GM10266 (cell line): ENCODE measurements around the gene SLC37A3.
A peak's percentile ranks its signal among the peaks of the same experiment; 100 is the strongest.
"Not testable (repeated sequence)": the region's sequence is repeated elsewhere in the genome, so short reads cannot be mapped to it uniquely, and the experiment has no call there.

Experiments used
- DNase-seq: peaks from one replicate; pipeline ENCODE4 v3.0.0; 2012; ENCODE audit errors: extremely low spot score
- TF ChIP-seq, protein P1 (sequence below): IDR thresholded peaks from 2 replicates; pipeline ENCODE4 v1.5.1; 2012; ENCODE audit warnings: mild to moderate bottlenecking, low read depth; ENCODE audit not compliant: control insufficient read depth, insufficient read depth; ENCODE audit errors: missing control alignments

Gene SLC37A3

GRCh38 chr7:140348161-140348849 lies 50.0 kb downstream of the SLC37A3 start:
- TF ChIP-seq, protein P1, sequence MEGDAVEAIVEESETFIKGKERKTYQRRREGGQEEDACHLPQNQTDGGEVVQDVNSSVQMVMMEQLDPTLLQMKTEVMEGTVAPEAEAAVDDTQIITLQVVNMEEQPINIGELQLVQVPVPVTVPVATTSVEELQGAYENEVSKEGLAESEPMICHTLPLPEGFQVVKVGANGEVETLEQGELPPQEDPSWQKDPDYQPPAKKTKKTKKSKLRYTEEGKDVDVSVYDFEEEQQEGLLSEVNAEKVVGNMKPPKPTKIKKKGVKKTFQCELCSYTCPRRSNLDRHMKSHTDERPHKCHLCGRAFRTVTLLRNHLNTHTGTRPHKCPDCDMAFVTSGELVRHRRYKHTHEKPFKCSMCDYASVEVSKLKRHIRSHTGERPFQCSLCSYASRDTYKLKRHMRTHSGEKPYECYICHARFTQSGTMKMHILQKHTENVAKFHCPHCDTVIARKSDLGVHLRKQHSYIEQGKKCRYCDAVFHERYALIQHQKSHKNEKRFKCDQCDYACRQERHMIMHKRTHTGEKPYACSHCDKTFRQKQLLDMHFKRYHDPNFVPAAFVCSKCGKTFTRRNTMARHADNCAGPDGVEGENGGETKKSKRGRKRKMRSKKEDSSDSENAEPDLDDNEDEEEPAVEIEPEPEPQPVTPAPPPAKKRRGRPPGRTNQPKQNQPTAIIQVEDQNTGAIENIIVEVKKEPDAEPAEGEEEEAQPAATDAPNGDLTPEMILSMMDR, result no peak
- DNase-seq, result no peak

- no peak for DNase-seq
Observed at GRCh38 chr7:140347218-140347617, 51.1 kb downstream of the SLC37A3 start.

DNA sequence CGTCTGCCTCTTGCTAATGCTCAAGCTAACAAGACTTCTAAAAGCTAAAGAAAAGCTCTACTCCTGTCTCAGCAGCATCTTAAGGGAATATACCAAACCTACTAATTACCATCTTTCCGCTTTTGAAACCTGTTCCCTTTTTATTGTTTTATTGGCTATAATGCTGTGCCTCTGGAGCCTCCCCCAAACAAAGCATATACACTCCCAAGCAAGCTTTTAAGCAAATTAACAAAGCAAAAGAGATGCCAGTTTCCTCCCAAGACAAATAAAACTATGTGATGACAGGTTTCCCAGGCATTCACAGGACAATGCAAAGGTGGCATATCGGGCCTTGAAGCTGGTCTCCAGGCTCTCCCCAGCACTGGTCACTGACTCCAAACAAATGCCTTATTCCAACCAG lies 52.9 kb downstream of the SLC37A3 start:
- TF ChIP-seq, protein P1, result no peak
- no peak for DNase-seq

More at GRCh38 chr7:140347218-140347617, 51.1 kb downstream of the SLC37A3 start:
- TF ChIP-seq, protein P1, result no peak

DNA sequence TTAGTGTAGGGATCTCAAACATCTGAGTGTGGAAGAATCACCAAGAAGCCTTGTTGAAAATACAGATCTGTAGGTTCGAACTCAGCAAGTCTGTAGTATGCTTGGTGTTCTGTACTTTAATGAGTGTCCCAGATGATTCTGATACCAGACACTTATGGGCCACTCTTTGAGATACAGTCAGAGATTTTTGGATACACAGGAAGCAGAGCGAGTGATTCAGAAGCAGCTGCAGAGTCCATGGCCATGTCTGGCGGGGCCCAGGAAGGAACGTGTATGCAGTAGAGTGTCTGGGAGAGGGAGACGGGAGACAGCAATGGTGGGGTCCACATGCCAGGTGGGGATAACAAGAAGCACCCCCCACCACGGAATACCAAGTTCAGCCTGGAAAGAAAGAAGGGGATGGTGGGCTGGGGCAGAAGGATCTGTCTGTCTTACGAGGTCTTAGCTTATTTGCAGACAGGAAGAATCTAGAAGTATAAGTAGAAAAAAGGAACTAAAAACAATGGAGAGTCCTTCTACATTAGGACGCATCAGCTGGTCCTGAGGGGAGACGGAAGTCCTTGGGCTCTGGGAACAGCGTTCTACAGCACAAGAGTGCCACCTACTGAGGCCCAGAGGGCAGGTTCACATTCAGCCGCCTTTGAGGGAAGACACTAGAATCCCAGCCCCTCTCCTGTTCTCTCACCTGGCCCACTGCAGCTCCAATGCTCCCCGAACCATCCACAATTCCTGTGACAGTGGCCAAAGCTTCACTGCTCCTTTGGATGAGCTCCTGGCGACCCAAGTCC lies 55.4 kb downstream of the SLC37A3 start:
- TF ChIP-seq, protein P1, result peak; percentile 40
- no peak for DNase-seq

DNA sequence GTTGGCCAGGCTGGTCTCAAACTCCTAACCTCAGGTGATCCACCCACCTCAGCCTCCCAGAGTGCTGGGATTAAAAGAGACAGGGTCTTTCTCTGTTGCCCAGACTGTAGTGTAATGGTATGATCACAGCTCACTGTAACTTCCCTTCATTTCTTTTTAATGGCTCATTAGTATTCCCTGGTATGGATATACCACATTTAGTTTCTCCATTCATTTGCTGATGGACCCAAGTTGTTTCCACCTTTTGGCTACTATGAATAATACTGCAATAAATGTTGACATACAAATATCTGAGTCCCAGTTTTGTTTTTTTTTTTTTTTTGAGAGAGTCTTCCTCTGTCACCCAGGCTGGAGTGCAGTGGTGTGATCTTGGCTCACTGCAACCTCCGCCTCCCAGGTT lies 59.4 kb downstream of the SLC37A3 start:
- not testable (repeated sequence) for DNase-seq

DNA sequence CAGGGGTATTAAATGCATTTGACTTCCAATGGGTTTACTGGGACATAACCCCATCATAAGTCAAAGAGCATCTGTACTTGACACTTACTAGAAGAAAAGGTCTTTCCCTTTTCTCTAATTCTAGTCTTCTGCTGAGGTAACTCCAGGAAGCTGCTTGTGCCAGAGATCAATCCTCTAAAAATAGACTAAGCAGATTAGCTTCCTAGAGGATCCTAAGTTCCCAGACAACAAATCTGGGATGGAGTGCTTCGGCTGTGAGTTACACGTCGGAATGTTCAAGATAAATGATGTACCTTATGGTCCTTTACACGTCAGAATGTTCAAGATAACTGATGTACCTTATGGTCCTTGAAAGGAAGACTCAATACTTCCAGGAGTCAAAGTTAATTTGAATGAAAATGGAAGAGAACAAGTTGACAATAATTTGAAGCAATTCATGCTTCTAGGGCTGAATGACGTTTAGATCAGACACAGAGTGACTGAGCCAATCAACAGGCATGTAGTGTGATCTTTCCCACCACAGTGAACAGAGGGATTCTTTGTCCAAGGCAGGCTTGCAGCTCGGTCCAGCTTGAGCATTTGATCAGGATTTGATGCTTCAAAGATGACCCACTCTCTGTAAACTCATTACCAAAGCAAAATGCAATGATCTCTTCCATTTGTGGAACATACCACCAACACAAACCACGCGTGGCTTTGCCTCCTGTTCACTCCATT lies 63.8 kb downstream of the SLC37A3 start:
- TF ChIP-seq, protein P1, result no peak
- no peak for DNase-seq

- TF ChIP-seq, protein P1, result no peak
- no peak for DNase-seq
Observed at GRCh38 chr7:140333686-140334085, 64.6 kb downstream of the SLC37A3 start.
